AG10803 (cell line): ENCODE measurements around the gene KY.
A peak's percentile ranks its signal among the peaks of the same experiment; 100 is the strongest.

ENCODE experiments used
- DNase-seq: peaks from one replicate; pipeline ENCODE4 v3.0.0; 2010; ENCODE audit warnings: low read depth
- H3K4me3 ChIP-seq: 2 replicates; pipeline ENCODE4 v1.5.1; 2011; ENCODE audit warnings: mild to moderate bottlenecking, low read length, control low read depth
- CTCF ChIP-seq: conservative IDR thresholded peaks from 2 replicates; pipeline ENCODE4 v1.5.1; 2011; ENCODE audit warnings: mild to moderate bottlenecking, low read length, control low read depth, inconsistent platforms

KY gene

GRCh38 chr3:134645515-134645914, 5.3 kb downstream of the KY start:
- no peak for TF ChIP-seq CTCF
- no peak for DNase-seq
- H3K4me3 ChIP-seq: no peak overlapping the region

- no peak for DNase-seq
- TF ChIP-seq CTCF: no peak
These were observed 5.9 kb downstream of the KY start for GRCh38 chr3:134644731-134645514.

GRCh38 chr3:134643150-134643675, 7.6 kb downstream of the KY start:
- no peak overlapping the region for H3K4me3 ChIP-seq
- TF ChIP-seq CTCF: no peak
- no peak for DNase-seq

More at GRCh38 chr3:134644731-134645514, 5.9 kb downstream of the KY start:
- H3K4me3 ChIP-seq: no peak overlapping the region

GRCh38 chr3:134642445-134643149, 8.2 kb downstream of the KY start:
- TF ChIP-seq CTCF: no peak
- no peak overlapping the region for H3K4me3 ChIP-seq
- DNase-seq: no peak

- DNase-seq: no peak
- no peak for TF ChIP-seq CTCF
- H3K4me3 ChIP-seq: no peak overlapping the region
These were observed 9.0 kb downstream of the KY start for GRCh38 chr3:134641671-134642300.

- H3K4me3 ChIP-seq: no peak overlapping the region
- TF ChIP-seq CTCF: peak; percentile 62
- DNase-seq: peak; percentile 35
These were observed 9.9 kb downstream of the KY start for GRCh38 chr3:134640872-134641470.
